K562 (cell line): ENCODE data around the gene EMD. TPM values are rescaled to one million over a fixed set of nuclear protein-coding genes. Genes with fewer than 3 reads are reported as not detected.

Experiments
- AFF1 ChIP-seq, 2 experiments: fragments of 450-650 bp; IDR thresholded peaks; 2 replicates each; pipeline ENCODE4 v1.6.1; 2018; ENCODE audit warnings: mild to moderate bottlenecking in 2 of 2, low read depth in 1 of 2; ENCODE audit not compliant: partially characterized antibody in 2 of 2
- ARID1B ChIP-seq: fragments of 450-650 bp; IDR thresholded peaks from 2 replicates; pipeline ENCODE4 v1.6.1; 2016; ENCODE audit warnings: antibody characterized with exemption, mild to moderate bottlenecking, inconsistent platforms
- CBX1 ChIP-seq: sonication (generic); IDR thresholded peaks from 2 replicates; pipeline ENCODE4 v1.6.1; 2016; ENCODE audit warnings: antibody characterized with exemption, low read depth, mild to moderate bottlenecking
- DACH1 ChIP-seq: fragments of 450-650 bp; IDR thresholded peaks from 2 replicates; pipeline ENCODE4 v1.6.1; 2018; ENCODE audit not compliant: partially characterized antibody
- DLX4 ChIP-seq: fragments of 250-450 bp; sonication (Bioruptor Pico); IDR thresholded peaks from 2 replicates; pipeline ENCODE4 v1.6.1; 2021; ENCODE audit warnings: mild to moderate bottlenecking
- ETV1 ChIP-seq: fragments of 450-650 bp; conservative IDR thresholded peaks from 2 replicates; pipeline ENCODE4 v1.6.1; 2016; ENCODE audit warnings: missing genetic modification characterization, control low read depth, low read depth, missing compliant biosample characterization
- MAFG ChIP-seq: fragments of 450-650 bp; conservative IDR thresholded peaks from 2 replicates; pipeline ENCODE4 v1.6.1; 2016; ENCODE audit warnings: missing genetic modification characterization, missing compliant biosample characterization
- MAFK ChIP-seq: IDR thresholded peaks from 2 replicates; pipeline ENCODE4 v1.6.1; 2011; ENCODE audit warnings: low read length, improper control_type of control experiment
- NR1H2 ChIP-seq: sonication (generic); formaldehyde crosslinking; IDR thresholded peaks from 2 replicates; pipeline ENCODE4 v1.4.0; 2020; ENCODE audit warnings: mild to moderate bottlenecking, missing genetic modification reagents
- POLR3G ChIP-seq: IDR thresholded peaks from 2 replicates; pipeline ENCODE4 v1.6.1; 2011; ENCODE audit not compliant: insufficient read length, insufficient replicate concordance; ENCODE audit errors: extremely low read depth
- PRDM10 ChIP-seq: fragments of 450-650 bp; IDR thresholded peaks from 2 replicates; pipeline ENCODE4 v1.6.1; 2018; ENCODE audit not compliant: partially characterized antibody
- RAD51 ChIP-seq: fragments of 450-650 bp; IDR thresholded peaks from 2 replicates; pipeline ENCODE4 v1.7.1; 2016; ENCODE audit warnings: low read depth, mild to moderate bottlenecking, borderline replicate concordance
- RBM15 ChIP-seq: fragments of 200-400 bp; formaldehyde crosslinking; IDR thresholded peaks from 2 replicates; pipeline ENCODE4 v1.6.1; 2018; ENCODE audit warnings: mild to moderate bottlenecking, low read length, moderate library complexity; ENCODE audit not compliant: insufficient read depth
- TAF1 ChIP-seq: IDR thresholded peaks from 2 replicates; pipeline ENCODE4 v1.6.1; 2011; ENCODE audit warnings: mild to moderate bottlenecking, low read length, moderate library complexity; ENCODE audit not compliant: insufficient read depth, control insufficient read depth, severe bottlenecking; ENCODE audit errors: extremely low read depth
- USF2 ChIP-seq: sonication (generic); formaldehyde crosslinking; IDR thresholded peaks from 2 replicates; pipeline ENCODE4 v1.5.0; 2020; ENCODE audit warnings: missing genetic modification reagents
- polyA plus RNA-seq, 8 experiments: library from polyadenylated mRNA; depleted of rRNA in 4 of 8; stranded (reverse) in 5 of 8; unstranded in 3 of 8; fragments of >200 nt; fragmentation: Nextera tagmentation in 2 of 8; fragmentation: Illumina TruSeq in 1 of 8; extraction: Ambion mirVana in 2 of 8; extraction: Trizol in 1 of 8; gene quantifications; 2 replicates each; pipeline versions ENCODE4 v1.2.1 to v1.2.3, GENCODE V29; 2011 to 2014; ENCODE audit warnings: inconsistent platforms in 1 of 8, missing spikeins in 1 of 8
- total RNA-seq, 7 experiments: library from RNA; depleted of rRNA in 6 of 7; stranded (reverse); fragments of >200 nt in 6 of 7; fragmentation: Illumina TruSeq in 2 of 7; extraction: Trizol in 2 of 7; gene quantifications; 2 replicates each; pipeline versions ENCODE4 v1.2.1 to v1.2.3, GENCODE V29; 2011 to 2021; ENCODE audit warnings: low replicate concordance in 1 of 7
- TF ChIP-seq, protein P1 (sequence below): sonication (generic); formaldehyde crosslinking; IDR thresholded peaks from 2 replicates; pipeline ENCODE4 v1.8.0; 2022; ENCODE audit warnings: mild to moderate bottlenecking, low read depth, missing genetic modification reagents

Gene EMD
- total and polyA plus RNA-seq, 9 of the 15 experiments (the other 6 are each of a cell fraction or from before 2014, with no cell fraction given), result 2.3 to 206 (median 61.9) TPM

DNA sequence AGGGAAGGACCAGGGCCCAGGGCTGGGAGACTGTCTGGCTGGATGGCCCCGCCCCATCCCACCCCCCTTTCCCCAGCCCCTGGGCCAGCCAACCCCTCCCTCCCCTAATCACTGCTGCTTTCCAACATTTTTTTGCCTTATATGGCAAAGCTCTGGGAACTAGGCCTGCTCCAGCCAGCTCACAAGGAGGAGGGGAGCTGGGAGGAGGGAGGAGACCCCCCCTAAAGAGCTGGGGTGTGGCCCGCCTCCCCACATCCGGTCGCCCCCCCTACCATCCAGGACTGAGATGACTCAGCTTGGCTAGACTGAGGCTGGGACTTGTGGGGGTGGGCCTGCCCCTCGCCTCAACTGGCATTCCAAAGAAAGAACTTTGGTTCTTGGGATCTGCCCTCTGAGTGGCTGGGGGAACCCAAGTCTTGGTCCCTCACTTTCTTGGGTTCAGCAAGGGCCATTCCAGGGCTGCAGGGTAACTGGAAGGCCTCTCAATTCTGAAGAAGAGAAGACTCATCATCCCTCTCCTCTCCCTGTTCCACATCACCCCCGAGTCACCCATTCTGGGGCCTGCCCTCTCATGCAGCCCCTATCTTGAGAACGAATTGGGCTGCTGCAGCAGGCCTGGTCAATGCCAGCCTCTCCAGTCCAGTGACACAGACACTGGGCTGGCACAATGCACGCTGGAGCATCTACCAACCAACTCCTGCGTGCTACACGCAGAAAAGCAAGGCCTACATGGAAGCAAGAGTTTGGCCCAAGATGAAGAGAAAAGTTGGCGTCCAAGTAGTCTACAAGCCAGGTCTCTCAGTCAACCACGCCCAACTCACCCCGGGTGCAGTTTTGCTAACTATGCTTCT is 9.4 kb upstream of the EMD start (continued):
- TF ChIP-seq PRDM10 (peak; percentile 14), POLR3G (no peak), MAFG (tag) (peak; percentile 43; the same call in 1 of the 2 replicates), CBX1 (no peak), NR1H2 (CRISPR knock-in tag) (no peak), DACH1 (no peak), ETV1 (tag) (peak; percentile 95), MAFK (peak; percentile 58), USF2 (CRISPR knock-in tag) (no peak), DLX4 (CRISPR knock-in tag) (no peak), RBM15 (no peak), AFF1 (IDR thresholded peaks at IDR 0.05; ENCODE audit: low read depth in 1 of 2, partially characterized antibody in 2 of 2) (peak in 1 of 2 experiments; percentile 29), RAD51 (no peak), ARID1B (peak; percentile 53), TAF1 (peak; percentile 30)
- TF ChIP-seq, protein P1, sequence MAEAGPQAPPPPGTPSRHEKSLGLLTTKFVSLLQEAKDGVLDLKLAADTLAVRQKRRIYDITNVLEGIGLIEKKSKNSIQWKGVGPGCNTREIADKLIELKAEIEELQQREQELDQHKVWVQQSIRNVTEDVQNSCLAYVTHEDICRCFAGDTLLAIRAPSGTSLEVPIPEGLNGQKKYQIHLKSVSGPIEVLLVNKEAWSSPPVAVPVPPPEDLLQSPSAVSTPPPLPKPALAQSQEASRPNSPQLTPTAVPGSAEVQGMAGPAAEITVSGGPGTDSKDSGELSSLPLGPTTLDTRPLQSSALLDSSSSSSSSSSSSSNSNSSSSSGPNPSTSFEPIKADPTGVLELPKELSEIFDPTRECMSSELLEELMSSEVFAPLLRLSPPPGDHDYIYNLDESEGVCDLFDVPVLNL (CRISPR knock-in tag), result no peak
